GM20000 (cell line): ENCODE results near the gene CAMK1D.
A peak's percentile ranks its signal among the peaks of the same experiment; 100 is the strongest.
"Not testable (repeated sequence)": the region's sequence is repeated elsewhere in the genome, so short reads cannot be mapped to it uniquely, and the experiment has no call there.

ENCODE experiments used
- DNase-seq: peaks from one replicate; pipeline ENCODE4 v3.0.0; 2012; ENCODE audit warnings: low spot score
- TF ChIP-seq, protein P1 (sequence below): IDR thresholded peaks from 2 replicates; pipeline ENCODE4 v1.5.1; 2012; ENCODE audit warnings: mild to moderate bottlenecking, control low read depth; ENCODE audit errors: extremely low read depth, missing control alignments

Gene CAMK1D

DNA sequence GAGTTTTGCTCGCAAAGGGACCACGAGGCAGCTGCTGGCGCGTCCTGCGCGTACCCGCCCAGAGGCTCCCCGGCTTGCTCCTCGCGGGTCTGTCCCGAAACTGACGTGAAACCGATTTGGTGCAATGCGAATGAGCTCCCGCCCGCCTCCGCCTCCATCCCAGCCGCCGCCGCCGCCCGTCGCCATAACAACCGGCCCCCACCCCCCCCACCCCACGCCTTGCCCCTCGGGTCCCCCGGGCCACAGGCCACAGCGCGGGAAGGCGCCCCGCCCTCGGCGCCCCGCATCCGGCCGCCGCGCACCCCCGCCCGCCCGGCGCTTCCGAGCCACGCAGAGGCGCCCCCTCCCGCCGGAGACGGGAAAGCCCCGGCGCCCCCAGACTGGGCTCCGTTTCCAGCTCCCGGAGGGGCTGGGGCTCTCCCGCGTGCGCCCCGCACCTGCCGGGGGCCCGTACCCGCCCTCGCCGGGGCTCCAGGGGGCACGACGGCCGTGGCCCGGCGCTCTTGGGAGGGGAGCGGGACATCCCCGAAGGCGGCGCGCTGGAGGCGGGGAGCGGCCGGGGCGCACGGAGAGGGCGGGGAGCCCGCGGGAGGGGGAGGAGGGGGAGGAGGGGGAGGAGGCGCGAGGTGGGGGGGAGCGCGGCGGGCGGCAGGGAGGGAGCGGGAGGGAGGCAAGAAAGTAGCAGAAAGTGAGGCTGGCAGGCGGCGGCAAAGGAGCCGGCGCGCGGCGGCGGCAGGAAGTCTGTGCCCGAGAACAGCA is at the start of gene CAMK1D:
TSS of gene CAMK1D (plus strand) at position 678 of the 759 bp plus-strand sequence.
- DNase-seq = peak; percentile 93

DNA sequence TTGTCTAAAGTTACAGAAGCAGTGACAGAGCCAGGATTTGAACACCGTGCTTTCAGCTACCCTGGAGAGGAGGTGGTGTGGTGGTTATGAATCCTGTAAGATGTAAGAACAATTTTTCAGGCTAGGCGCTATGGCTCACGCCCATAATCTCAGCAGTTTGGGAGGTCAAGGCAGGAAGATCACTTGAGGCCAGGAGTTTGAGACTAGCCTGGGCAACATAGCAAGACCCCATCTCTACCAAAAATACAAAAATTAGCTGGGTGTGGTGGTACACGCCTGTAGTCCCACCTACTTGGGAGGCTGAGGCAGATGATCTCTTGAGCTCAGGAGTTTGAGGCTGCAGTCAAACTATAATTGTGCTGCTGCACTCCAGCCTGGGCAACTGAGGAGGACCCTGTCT is 48.3 kb upstream of the CAMK1D start:
- not testable (repeated sequence) for DNase-seq

More for the DNA sequence above, at the start of gene CAMK1D:
- TF ChIP-seq, protein P1, sequence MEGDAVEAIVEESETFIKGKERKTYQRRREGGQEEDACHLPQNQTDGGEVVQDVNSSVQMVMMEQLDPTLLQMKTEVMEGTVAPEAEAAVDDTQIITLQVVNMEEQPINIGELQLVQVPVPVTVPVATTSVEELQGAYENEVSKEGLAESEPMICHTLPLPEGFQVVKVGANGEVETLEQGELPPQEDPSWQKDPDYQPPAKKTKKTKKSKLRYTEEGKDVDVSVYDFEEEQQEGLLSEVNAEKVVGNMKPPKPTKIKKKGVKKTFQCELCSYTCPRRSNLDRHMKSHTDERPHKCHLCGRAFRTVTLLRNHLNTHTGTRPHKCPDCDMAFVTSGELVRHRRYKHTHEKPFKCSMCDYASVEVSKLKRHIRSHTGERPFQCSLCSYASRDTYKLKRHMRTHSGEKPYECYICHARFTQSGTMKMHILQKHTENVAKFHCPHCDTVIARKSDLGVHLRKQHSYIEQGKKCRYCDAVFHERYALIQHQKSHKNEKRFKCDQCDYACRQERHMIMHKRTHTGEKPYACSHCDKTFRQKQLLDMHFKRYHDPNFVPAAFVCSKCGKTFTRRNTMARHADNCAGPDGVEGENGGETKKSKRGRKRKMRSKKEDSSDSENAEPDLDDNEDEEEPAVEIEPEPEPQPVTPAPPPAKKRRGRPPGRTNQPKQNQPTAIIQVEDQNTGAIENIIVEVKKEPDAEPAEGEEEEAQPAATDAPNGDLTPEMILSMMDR = peak; percentile 16

DNA sequence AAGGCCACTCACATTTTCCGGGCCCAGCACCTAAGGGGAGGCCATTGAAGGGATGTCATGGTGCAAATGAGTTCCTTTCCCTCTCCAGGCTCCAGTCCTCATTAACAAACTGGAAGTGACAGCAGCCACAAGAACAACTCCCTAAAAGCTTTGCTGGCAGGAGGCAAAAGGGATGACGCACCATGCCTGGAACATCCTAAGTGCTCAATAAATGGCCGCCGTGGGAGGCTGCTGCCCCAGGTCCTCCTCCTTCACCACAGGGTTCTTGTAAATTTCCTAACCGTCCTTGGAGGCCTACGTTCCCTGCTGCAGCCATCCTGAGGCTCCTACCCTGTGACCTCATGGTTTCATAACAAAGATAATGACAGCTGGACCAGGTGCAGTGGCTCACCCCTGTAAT is 41.3 kb upstream of the CAMK1D start:
- TF ChIP-seq, protein P1 = no peak
- DNase-seq = no peak

DNA sequence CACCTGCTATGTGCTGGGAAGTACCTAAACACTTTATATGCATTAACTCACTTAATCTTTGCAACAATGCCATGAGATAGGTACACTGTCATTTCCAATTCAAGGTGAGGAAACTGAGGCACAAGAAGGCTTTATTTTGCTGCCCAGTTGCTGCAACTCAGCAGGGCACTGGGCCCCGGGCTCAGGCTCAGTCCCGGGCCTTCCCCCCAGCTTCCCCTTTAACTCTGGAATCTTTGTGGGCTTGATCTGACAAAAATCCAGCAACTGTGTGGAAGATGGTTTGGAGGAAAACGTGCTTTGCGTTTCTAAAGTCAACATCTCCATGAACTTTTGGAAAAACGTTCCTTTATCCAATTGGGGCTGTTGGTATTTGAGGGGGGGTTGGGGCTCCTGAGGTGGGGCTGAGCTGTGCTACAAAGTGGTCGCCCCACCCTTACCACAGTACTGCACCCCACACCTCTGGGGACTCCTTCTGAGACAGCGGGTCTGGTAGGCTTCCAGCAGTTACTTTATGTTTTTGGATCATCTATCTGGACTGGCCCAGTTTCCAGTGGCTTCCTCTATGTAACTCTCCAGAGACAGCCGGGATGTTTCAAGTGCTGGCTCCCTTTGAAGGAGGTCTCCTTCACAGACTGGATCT is 40.5 kb upstream of the CAMK1D start:
- DNase-seq = no peak
- TF ChIP-seq, protein P1 = no peak

DNA sequence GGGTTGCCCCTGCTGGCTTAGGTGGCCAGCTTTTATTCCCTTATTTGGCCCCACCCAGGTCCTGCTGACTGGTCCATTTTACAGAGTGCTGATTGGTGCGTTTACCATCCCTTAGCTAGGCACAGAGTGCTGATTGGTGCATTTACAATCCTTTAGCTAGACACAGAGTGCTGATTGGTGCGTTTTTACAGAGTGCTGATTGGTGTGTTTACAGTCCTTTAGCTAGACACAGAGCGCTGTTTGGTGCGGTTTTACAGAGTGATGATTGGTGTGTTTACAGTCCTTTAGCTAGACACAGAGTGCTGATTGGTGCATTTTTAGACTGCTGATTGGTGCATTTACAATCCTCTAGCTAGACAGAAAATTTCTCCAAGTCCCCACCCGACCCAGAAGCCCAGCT is 39.6 kb upstream of the CAMK1D start:
- not testable (repeated sequence) for DNase-seq

DNA sequence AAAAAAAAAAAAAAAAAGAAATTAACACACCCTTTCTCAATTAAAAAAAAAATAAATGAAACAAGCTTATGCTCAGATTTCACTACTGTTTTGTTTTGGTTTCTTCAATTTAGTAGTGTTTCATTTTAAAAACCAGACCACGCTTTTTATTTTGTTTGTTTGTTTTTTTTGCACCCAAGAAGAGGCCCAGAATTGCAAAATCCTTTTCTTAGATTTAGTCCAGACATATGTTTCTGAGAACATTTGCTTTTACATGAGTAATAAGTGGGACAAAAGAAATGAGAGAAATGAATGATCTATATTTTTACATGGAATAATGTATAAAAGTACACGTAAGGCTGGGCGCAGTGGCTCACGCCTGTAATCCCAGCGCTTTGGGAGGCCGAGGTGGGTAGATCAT is 34.5 kb upstream of the CAMK1D start:
- no peak for DNase-seq
- TF ChIP-seq, protein P1 = no peak

DNA sequence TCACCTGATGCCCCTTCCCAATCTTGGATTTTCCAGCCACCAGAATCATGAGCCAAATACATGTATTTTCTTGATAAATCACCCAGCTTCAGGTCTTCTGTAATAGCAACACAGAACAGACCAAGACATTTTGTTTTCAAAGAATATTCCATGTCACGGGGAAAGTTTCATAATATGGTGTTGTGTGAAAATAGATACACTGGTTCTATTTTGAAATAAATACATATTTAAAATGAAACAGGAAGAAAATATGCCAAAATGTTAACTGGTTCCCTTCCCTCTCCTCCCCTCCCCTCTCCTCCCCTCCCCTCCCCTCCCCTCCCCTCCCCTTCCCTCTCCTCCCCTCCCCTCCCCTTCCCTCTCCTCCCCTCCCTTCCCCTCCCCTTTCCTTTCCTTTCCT is 30.3 kb upstream of the CAMK1D start:
- no peak for DNase-seq
- TF ChIP-seq, protein P1 = no peak

DNA sequence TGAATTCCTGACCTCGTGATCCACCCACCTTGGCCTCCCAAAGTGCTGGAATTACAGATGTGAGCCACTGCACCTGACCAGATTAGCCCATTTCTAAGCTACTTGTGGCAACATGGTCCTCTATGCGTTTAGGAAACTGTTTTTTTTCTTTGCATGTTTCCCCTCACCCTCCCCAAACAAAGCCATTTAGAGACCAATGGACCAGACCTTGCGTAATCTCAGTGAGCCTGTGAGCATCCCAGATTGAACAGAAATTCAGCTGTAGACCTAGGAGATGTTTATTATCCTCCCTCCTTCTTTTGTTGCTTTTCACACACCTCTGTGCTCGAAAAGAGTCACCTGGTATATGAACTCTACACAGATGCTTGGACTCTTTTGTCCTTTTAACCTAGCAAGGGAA is 28.5 kb upstream of the CAMK1D start:
- DNase-seq = no peak
- TF ChIP-seq, protein P1 = no peak
